Trophoblast cell (in vitro differentiated cells and primary cell): ENCODE results near the gene LZTFL1.

Source experiments
- DNase-seq, 2 donors: peaks; one replicate each; pipeline ENCODE4 v3.0.0-alpha.2; 2016
- H2AFZ ChIP-seq: 2 replicates; pipeline ENCODE4 v1.6.1; 2013; ENCODE audit warnings: low read length, moderate library complexity, mild to moderate bottlenecking; ENCODE audit not compliant: insufficient read depth, poor library complexity
- H2AK5ac ChIP-seq: 2 replicates; pipeline ENCODE4 v1.6.1; 2013; ENCODE audit warnings: mild to moderate bottlenecking, low read length
- H2BK120ac ChIP-seq: 2 replicates; pipeline ENCODE4 v1.6.1; 2013; ENCODE audit warnings: low read length, mild to moderate bottlenecking, moderate library complexity; ENCODE audit not compliant: insufficient read depth, poor library complexity
- H2BK12ac ChIP-seq: 2 replicates; pipeline ENCODE4 v1.6.1; 2013; ENCODE audit warnings: mild to moderate bottlenecking, low read length, moderate library complexity
- H2BK5ac ChIP-seq: 2 replicates; pipeline ENCODE4 v1.6.1; 2013; ENCODE audit warnings: low read length, low read depth, moderate library complexity, mild to moderate bottlenecking; ENCODE audit not compliant: poor library complexity
- H3K14ac ChIP-seq: 2 replicates; pipeline ENCODE4 v1.6.1; 2013; ENCODE audit warnings: mild to moderate bottlenecking, low read length
- H3K18ac ChIP-seq: 2 replicates; pipeline ENCODE4 v1.6.1; 2013; ENCODE audit warnings: mild to moderate bottlenecking, low read length
- H3K23ac ChIP-seq: 2 replicates; pipeline ENCODE4 v1.6.1; 2013; ENCODE audit warnings: low read length
- H3K27ac ChIP-seq: 2 replicates; pipeline ENCODE4 v1.5.1; 2013; ENCODE audit warnings: low read depth, mild to moderate bottlenecking, inconsistent platforms, low read length, moderate library complexity
- H3K27me3 ChIP-seq: 2 replicates; pipeline ENCODE4 v1.6.1; 2013; ENCODE audit warnings: inconsistent platforms, mild to moderate bottlenecking, low read length, moderate library complexity; ENCODE audit not compliant: insufficient read depth
- H3K36me3 ChIP-seq, 2 experiments: 1 replicate in 1 of 2; 2 replicates in 1 of 2; pipeline ENCODE4 v1.6.1; 2013; ENCODE audit warnings: low read length in 2 of 2, mild to moderate bottlenecking in 2 of 2, moderate library complexity in 1 of 2; ENCODE audit not compliant: insufficient read depth in 2 of 2, control insufficient read depth in 1 of 2
- H3K4ac ChIP-seq: 2 replicates; pipeline ENCODE4 v1.6.1; 2013; ENCODE audit warnings: low read depth, mild to moderate bottlenecking, low read length, moderate library complexity
- H3K4me1 ChIP-seq, 2 experiments: 1 replicate in 1 of 2; 2 replicates in 1 of 2; pipeline ENCODE4 v1.6.1; 2013; ENCODE audit warnings: low read length in 2 of 2, mild to moderate bottlenecking in 2 of 2, moderate library complexity in 1 of 2; ENCODE audit not compliant: insufficient read depth in 2 of 2, control insufficient read depth in 1 of 2
- H3K4me2 ChIP-seq: 2 replicates; pipeline ENCODE4 v1.6.1; 2013; ENCODE audit warnings: inconsistent platforms, mild to moderate bottlenecking, low read length, moderate library complexity
- H3K4me3 ChIP-seq: 2 replicates; pipeline ENCODE4 v1.5.1; 2013; ENCODE audit warnings: mild to moderate bottlenecking, low read depth, low read length, inconsistent platforms
- H3K79me1 ChIP-seq: one replicate; pipeline ENCODE4 v1.6.1; 2013; ENCODE audit warnings: low read length
- H3K79me2 ChIP-seq: 2 replicates; pipeline ENCODE4 v1.6.1; 2013; ENCODE audit warnings: low read length, mild to moderate bottlenecking; ENCODE audit not compliant: control insufficient read depth, insufficient read depth, poor library complexity
- H3K9ac ChIP-seq: 2 replicates; pipeline ENCODE4 v1.6.1; 2013; ENCODE audit warnings: mild to moderate bottlenecking, low read length
- H3K9me3 ChIP-seq: 2 replicates; pipeline ENCODE4 v1.6.1; 2013; ENCODE audit warnings: low read depth, mild to moderate bottlenecking, control low read depth, inconsistent platforms, low read length; ENCODE audit not compliant: insufficient read depth
- H4K12ac ChIP-seq: 2 replicates; pipeline ENCODE4 v1.6.1; 2013; ENCODE audit warnings: low read depth, mild to moderate bottlenecking, low read length, moderate library complexity
- H4K8ac ChIP-seq: 2 replicates; pipeline ENCODE4 v1.6.1; 2013; ENCODE audit warnings: low read depth, mild to moderate bottlenecking, low read length, moderate library complexity
- H4K91ac ChIP-seq: one replicate; pipeline ENCODE4 v1.6.1; 2013; ENCODE audit warnings: low read depth, mild to moderate bottlenecking, low read length, moderate library complexity
- WGBS: extraction: QIAGEN DNeasy Blood & Tissue Kit; methylation state at CpG from one replicate; pipeline ENCODE4 v1.1.7; 2013; ENCODE audit warnings: missing lambda C conversion rate; ENCODE audit not compliant: insufficient read length, insufficient coverage; ENCODE audit errors: extremely low coverage; 5-methylcytosine and 5-hydroxymethylcytosine counted together

LZTFL1 gene

DNA sequence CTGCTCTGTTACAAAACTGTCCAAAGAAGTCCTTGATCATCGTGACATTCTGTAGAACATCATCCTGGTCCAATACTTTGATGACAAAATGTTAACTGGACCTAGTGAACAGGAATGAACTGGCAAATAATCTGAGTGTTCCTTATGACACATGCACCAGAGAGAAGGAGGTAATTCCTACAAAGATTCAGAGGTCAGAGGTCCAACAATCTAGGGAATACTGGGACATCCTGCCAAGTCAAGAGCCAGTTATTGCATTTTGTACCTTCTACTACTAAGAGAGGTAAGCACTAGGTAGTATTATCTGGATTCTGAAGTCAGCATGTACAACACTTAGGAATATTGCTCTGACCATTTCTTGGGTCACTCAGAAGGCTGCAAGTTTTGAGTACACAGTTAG is 20.8 kb downstream of the LZTFL1 start:
- Histone ChIP-seq H3K9ac (no peak overlapping the region), H3K79me2 (no peaks in the 10 kb centered on the region), H3K9me3 (peaks cover under 1% of the 10 kb centered on the region), H2BK120ac (no peak overlapping the region), H3K36me3 (no peaks in the 10 kb centered on the region), H4K12ac (no peak overlapping the region), H3K14ac (no peak overlapping the region), H2AK5ac (no peak overlapping the region), H4K8ac (no peak overlapping the region), H3K79me1 (no peaks in the 10 kb centered on the region), H3K4ac (no peak overlapping the region), H3K23ac (no peak overlapping the region), H3K4me2 (no peak overlapping the region), H2AFZ (no peak overlapping the region), H4K91ac (no peak overlapping the region), H2BK5ac (no peak overlapping the region), H3K4me1 (no peaks in the 10 kb centered on the region), H3K4me3 (no peak overlapping the region), H3K27me3 (no peaks in the 10 kb centered on the region), H2BK12ac (no peak overlapping the region), H3K27ac (no peak overlapping the region), H3K18ac (no peak overlapping the region)
- WGBS: no CpG with 5 or more reads among the region's 1 CpG
- DNase-seq: no peak

DNA sequence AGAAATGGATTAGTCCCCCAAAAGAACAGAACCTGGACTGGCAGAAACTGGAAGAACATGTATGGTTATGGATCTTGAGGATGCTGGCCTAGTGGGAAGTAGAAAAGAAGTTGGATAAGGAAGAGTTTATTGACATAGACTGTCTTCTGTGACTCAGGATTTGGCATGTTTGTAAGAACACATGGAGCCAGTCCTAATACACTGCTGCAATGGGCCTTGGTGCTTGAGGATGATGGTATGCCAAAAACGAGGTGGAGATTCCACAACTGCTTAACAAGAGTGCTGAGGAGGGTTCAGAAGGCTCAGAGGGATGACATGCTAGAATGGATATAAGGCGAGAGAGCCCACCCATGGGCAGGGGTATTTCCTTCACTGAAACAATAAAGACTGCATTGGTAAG is 22.4 kb downstream of the LZTFL1 start:
- Histone ChIP-seq H2BK120ac (no peak overlapping the region), H3K4me3 (no peak overlapping the region), H3K27ac (no peak overlapping the region), H3K36me3 (no peaks in the 10 kb centered on the region), H4K8ac (no peak overlapping the region), H3K4ac (no peak overlapping the region), H2BK12ac (no peak overlapping the region), H3K4me2 (no peak overlapping the region), H2AK5ac (no peak overlapping the region), H3K9me3 (peaks cover 4% of the 10 kb centered on the region), H3K79me1 (no peaks in the 10 kb centered on the region), H2BK5ac (no peak overlapping the region), H4K12ac (no peak overlapping the region), H3K79me2 (no peaks in the 10 kb centered on the region), H3K9ac (no peak overlapping the region), H3K14ac (no peak overlapping the region), H3K23ac (no peak overlapping the region), H3K4me1 (no peaks in the 10 kb centered on the region), H4K91ac (no peak overlapping the region), H2AFZ (no peak overlapping the region), H3K27me3 (no peaks in the 10 kb centered on the region), H3K18ac (no peak overlapping the region)
- WGBS: no CpG with 5 or more reads among the region's 2 CpGs
- DNase-seq: peak in 1 of 2 donors; percentile 25

DNA sequence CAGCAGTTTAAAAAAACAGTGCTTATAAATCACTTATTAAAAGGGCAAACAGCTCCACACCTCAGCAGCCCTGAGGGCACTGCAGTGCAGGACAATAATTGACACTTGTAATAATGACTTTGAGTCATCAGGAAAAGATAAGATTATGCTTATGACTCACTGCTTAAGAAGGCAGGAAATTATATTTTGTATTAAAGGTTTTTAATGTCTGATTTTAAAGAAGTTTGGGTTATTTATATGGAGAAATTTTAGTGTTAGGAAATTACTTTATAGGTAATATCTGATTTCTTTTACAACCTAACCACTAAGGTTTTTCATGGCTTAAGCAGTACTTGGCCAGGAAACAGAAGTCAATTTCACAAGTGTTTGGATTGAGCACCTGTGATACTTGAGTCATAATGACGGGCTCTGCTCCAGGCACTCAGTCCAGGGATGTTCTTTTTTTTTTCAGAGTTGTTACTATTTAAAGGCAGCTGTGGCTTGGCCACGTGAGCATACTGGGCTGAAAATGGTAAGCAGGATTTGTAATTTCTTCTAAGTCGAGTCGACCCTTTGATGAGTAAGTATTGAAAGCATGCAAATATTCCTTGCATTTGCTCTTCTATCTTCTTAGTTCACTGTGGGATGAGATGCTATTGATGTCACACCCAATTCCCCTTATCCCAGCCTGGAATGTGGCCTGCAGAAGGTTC is 23.9 kb downstream of the LZTFL1 start:
- Histone ChIP-seq H2AK5ac (no peak overlapping the region), H3K4ac (no peak overlapping the region), H3K4me2 (no peak overlapping the region), H3K4me1 (no peaks in the 10 kb centered on the region), H4K91ac (no peak overlapping the region), H3K9me3 (peaks cover 4% of the 10 kb centered on the region), H3K79me1 (no peaks in the 10 kb centered on the region), H2BK5ac (no peak overlapping the region), H3K23ac (no peak overlapping the region), H3K36me3 (no peaks in the 10 kb centered on the region), H2AFZ (no peak overlapping the region), H2BK120ac (no peak overlapping the region), H3K27ac (no peak overlapping the region), H2BK12ac (no peak overlapping the region), H4K12ac (no peak overlapping the region), H3K14ac (no peak overlapping the region), H3K79me2 (no peaks in the 10 kb centered on the region), H3K4me3 (no peak overlapping the region), H4K8ac (no peak overlapping the region), H3K27me3 (no peaks in the 10 kb centered on the region), H3K9ac (no peak overlapping the region), H3K18ac (no peak overlapping the region)
- WGBS: no CpG with 5 or more reads among the region's 4 CpGs
- DNase-seq: peak; percentile 90 to 94

DNA sequence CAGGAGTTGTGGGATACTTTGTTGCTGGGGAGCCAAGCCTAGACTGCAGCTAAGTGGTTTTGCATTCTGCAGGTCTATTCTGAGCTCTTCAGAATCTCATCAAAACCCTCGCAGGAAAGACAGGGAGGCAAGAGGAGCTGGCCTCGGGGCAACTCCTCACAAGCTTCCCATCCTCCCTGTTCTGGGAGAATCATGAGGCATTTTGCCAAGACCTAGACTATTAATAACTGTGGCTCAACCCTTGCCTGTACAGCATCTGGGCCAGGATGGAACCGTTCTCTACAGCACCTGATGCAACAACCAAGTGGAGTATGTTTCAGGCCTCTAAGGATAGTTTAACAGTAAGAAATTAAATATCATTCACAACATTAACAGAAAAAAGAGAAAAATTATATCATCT is 25.4 kb downstream of the LZTFL1 start:
- Histone ChIP-seq H2AK5ac (no peak overlapping the region), H2BK120ac (no peak overlapping the region), H3K14ac (no peak overlapping the region), H3K23ac (no peak overlapping the region), H2AFZ (no peak overlapping the region), H3K4me1 (no peaks in the 10 kb centered on the region), H3K18ac (no peak overlapping the region), H3K27ac (no peak overlapping the region), H3K4ac (no peak overlapping the region), H4K91ac (no peak overlapping the region), H3K9ac (no peak overlapping the region), H3K27me3 (no peaks in the 10 kb centered on the region), H3K4me3 (no peak overlapping the region), H2BK12ac (no peak overlapping the region), H2BK5ac (no peak overlapping the region), H4K8ac (no peak overlapping the region), H3K36me3 (no peaks in the 10 kb centered on the region), H4K12ac (no peak overlapping the region), H3K79me2 (no peaks in the 10 kb centered on the region), H3K4me2 (no peak overlapping the region), H3K9me3 (peaks cover 4% of the 10 kb centered on the region), H3K79me1 (no peaks in the 10 kb centered on the region)
- DNase-seq: no peak
- WGBS: no CpG with 5 or more reads among the region's 3 CpGs
